ENCODE data around the gene CXorf51A. TPM values are rescaled to one million over a fixed set of nuclear protein-coding genes. Genes with fewer than 3 reads are reported as not detected.
"Not testable (repeated sequence)": the region's sequence is repeated elsewhere in the genome, so short reads cannot be mapped to it uniquely, and the experiment has no call there.

Gene CXorf51A
- not detected for total RNA-seq (2013)
- polyA plus RNA-seq, result not detected
- polyA minus RNA-seq, result not detected in 2 replicates
- total RNA-seq, result 0 reads per million in 11 experiments

- H2AFZ ChIP-seq (ENCODE audit: insufficient read depth, low read depth, low read length, poor library complexity, severe bottlenecking); H3K79me2 ChIP-seq (ENCODE audit: insufficient read depth, low read length); H3K4me1 ChIP-seq (ENCODE audit: control insufficient read depth in 1 of 2, insufficient read depth in 2 of 2, low read length in 2 of 2); H3K4me3 ChIP-seq (replicated peaks in 1 of 3; ENCODE audit: low read depth in 2 of 3, low read length in 3 of 3); H3K9ac ChIP-seq (ENCODE audit: insufficient read depth, low read length, poor library complexity, severe bottlenecking); H3K27me3 Mint-ChIP-seq (ENCODE audit: low read depth in 3 of 3); intact Hi-C loops (cut with micrococcal nuclease); H3K4me3 Mint-ChIP-seq; H3K4me1 Mint-ChIP-seq; H3K27ac ChIP-seq (ENCODE audit: low read depth in 1 of 2, low read length in 2 of 2); H3K9me3 ChIP-seq (replicated peaks in 1 of 2; ENCODE audit: control insufficient read depth in 1 of 2, insufficient read depth in 1 of 2, low read length in 2 of 2); H3K9me3 Mint-ChIP-seq; H3K27me3 ChIP-seq (ENCODE audit: control insufficient read depth in 2 of 2, insufficient read depth in 2 of 2, low read length in 2 of 2); H3K27ac Mint-ChIP-seq; H3K36me3 Mint-ChIP-seq; H4K20me1 ChIP-seq (ENCODE audit: insufficient read depth, low read length); H3K36me3 ChIP-seq (replicated peaks in 1 of 2; ENCODE audit: control insufficient read depth in 1 of 2, insufficient read depth in 2 of 2, low read length in 2 of 2); DNase-seq; H3K4me2 ChIP-seq (replicated peaks; ENCODE audit: extremely low read depth, low read length, poor library complexity, severe bottlenecking): not testable (repeated sequence)
- WGBS (ENCODE audit: insufficient coverage), result no CpG with 5 or more reads among the region's 3 CpGs
Measured at GRCh38 chrX:146814644-146815043, at the start of gene CXorf51A. TSS of gene CXorf51A (minus strand) at chrX:146814744. CDS start at chrX:146814723, 21 bp downstream.

GRCh38 chrX:146863566-146863965, 49.0 kb upstream of the CXorf51A start:
- no peak for DNase-seq
- no peak overlapping the region for H3K4me2 ChIP-seq (replicated peaks; ENCODE audit: extremely low read depth, low read length, poor library complexity, severe bottlenecking)
- H3K4me1 Mint-ChIP-seq, result no peaks in the 10 kb centered on the region
- no peaks in the 10 kb centered on the region for H3K27me3 ChIP-seq (ENCODE audit: control insufficient read depth in 2 of 2, insufficient read depth in 2 of 2, low read length in 2 of 2)
- H3K27ac Mint-ChIP-seq, result no peak overlapping the region
- no peaks in the 10 kb centered on the region for H3K27me3 Mint-ChIP-seq (ENCODE audit: low read depth in 3 of 3)
- H4K20me1 ChIP-seq (ENCODE audit: insufficient read depth, low read length), result no peaks in the 10 kb centered on the region
- no peak overlapping the region for H3K27ac ChIP-seq (ENCODE audit: low read depth in 1 of 2, low read length in 2 of 2)
- no peak for TF ChIP-seq CTCF (IDR thresholded peaks at IDR 0.05)
- no CpG with 5 or more reads among the region's 1 CpG for WGBS (ENCODE audit: insufficient coverage)
- no peaks in the 10 kb centered on the region for H3K79me2 ChIP-seq (ENCODE audit: insufficient read depth, low read length)
- peaks cover 3 to 7% of the 10 kb centered on the region in 2 donors for H3K9me3 ChIP-seq (replicated peaks in 1 of 2; ENCODE audit: control insufficient read depth in 1 of 2, insufficient read depth in 1 of 2, low read length in 2 of 2)
- H3K9ac ChIP-seq (ENCODE audit: insufficient read depth, low read length, poor library complexity, severe bottlenecking), result no peak overlapping the region
- no peak overlapping the region for H3K4me3 Mint-ChIP-seq
- peaks cover 0 to 16% (median 7%) of the 10 kb centered on the region in 7 donors for H3K9me3 Mint-ChIP-seq
- no peaks in the 10 kb centered on the region for H3K36me3 ChIP-seq (replicated peaks in 1 of 2; ENCODE audit: control insufficient read depth in 1 of 2, insufficient read depth in 2 of 2, low read length in 2 of 2)
- intact Hi-C loops (cut with micrococcal nuclease), result no loop called here
- H3K4me3 ChIP-seq (replicated peaks in 1 of 3; ENCODE audit: low read depth in 2 of 3, low read length in 3 of 3), result no peak overlapping the region
- no peaks in the 10 kb centered on the region for H3K36me3 Mint-ChIP-seq
- no peak overlapping the region for H2AFZ ChIP-seq (ENCODE audit: insufficient read depth, low read depth, low read length, poor library complexity, severe bottlenecking)
- no peaks in the 10 kb centered on the region for H3K4me1 ChIP-seq (ENCODE audit: control insufficient read depth in 1 of 2, insufficient read depth in 2 of 2, low read length in 2 of 2)
